GM20000 (cell line): ENCODE results near the gene GAB2.
"Not testable (repeated sequence)": the region's sequence is repeated elsewhere in the genome, so short reads cannot be mapped to it uniquely, and the experiment has no call there.

ENCODE experiments used
- DNase-seq: peaks from one replicate; pipeline ENCODE4 v3.0.0; 2012; ENCODE audit warnings: low spot score
- TF ChIP-seq, protein P1 (sequence below): IDR thresholded peaks from 2 replicates; pipeline ENCODE4 v1.5.1; 2012; ENCODE audit warnings: mild to moderate bottlenecking, control low read depth; ENCODE audit errors: extremely low read depth, missing control alignments

The GAB2 gene

DNA sequence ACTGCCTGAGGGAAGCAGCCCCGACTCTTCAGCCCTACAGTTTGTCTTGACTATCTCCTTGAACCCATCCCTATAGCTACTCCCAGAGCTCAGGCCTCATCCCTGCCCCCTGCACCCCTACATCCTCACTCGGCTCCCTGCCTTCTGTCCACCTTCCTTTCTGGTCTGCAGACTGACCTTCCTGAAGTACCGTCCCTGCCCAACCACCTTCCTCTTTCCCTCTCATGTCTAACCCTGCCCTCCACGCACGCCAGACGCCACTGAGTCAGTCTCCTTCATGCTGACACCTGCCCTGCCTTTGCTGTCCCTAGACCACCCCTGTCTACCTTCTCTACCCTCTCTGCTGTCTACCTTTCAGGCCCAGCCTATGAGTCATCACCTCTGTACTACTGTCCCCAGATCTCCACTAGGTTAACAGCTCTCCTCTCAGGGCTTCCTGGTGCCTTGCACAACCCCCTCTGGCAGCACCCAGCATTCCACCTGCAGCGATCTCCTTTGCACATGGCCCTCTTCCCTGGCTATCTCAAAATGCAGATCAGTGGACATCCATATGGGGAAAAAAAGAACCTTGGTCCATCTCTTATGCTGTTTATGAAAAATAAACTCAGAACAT, 238.1 kb downstream of the GAB2 start:
- DNase-seq = no peak
- TF ChIP-seq, protein P1, sequence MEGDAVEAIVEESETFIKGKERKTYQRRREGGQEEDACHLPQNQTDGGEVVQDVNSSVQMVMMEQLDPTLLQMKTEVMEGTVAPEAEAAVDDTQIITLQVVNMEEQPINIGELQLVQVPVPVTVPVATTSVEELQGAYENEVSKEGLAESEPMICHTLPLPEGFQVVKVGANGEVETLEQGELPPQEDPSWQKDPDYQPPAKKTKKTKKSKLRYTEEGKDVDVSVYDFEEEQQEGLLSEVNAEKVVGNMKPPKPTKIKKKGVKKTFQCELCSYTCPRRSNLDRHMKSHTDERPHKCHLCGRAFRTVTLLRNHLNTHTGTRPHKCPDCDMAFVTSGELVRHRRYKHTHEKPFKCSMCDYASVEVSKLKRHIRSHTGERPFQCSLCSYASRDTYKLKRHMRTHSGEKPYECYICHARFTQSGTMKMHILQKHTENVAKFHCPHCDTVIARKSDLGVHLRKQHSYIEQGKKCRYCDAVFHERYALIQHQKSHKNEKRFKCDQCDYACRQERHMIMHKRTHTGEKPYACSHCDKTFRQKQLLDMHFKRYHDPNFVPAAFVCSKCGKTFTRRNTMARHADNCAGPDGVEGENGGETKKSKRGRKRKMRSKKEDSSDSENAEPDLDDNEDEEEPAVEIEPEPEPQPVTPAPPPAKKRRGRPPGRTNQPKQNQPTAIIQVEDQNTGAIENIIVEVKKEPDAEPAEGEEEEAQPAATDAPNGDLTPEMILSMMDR = no peak

- TF ChIP-seq, protein P1 = no peak
- no peak for DNase-seq
These were observed 240.4 kb downstream of the GAB2 start for GRCh38 chr11:78177216-78177615.

DNA sequence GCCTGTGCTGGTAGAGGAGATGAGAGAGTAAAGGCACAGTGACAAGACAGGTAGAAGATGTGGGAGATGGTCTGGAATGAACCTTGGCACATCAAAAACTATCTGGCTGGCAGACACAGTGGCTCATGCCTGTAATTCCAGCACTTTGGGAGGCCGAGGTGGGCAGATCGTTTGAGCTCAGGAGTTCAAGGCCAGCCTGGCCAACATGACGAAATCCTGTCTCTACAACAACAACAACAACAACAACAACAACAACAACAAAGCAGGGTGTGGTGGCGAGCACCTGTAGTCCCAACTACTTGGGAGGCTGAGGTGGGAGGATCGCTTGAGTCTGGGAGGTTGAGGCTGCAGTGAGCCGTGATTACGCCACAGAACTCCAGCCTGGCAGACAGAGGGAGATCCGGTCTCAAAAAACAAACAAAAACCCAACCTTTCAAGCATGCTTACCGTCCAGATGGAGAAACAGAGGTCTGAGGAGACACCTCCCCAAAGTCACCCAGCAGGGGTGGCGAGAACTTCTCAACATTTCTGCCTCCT, 240.9 kb downstream of the GAB2 start:
- DNase-seq = no peak
- TF ChIP-seq, protein P1 = no peak

DNA sequence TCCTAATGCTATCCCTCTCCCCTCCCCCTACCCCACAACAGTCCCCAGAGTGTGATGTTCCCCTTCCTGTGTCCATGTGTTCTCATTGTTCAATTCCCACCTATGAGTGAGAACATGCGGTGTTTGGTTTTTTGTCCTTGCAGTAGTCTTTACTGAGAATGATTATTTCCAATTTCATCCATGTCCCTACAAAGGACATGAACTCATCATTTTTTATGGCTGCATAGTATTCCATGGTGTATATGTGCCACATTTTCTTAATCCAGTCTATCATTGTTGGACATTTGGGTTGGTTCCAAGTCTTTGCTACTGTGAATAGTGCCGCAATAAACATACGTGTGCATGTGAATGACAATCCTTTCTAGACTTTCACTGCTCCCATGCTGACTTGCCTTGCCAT, 241.8 kb downstream of the GAB2 start:
- not testable (repeated sequence) for DNase-seq

DNA sequence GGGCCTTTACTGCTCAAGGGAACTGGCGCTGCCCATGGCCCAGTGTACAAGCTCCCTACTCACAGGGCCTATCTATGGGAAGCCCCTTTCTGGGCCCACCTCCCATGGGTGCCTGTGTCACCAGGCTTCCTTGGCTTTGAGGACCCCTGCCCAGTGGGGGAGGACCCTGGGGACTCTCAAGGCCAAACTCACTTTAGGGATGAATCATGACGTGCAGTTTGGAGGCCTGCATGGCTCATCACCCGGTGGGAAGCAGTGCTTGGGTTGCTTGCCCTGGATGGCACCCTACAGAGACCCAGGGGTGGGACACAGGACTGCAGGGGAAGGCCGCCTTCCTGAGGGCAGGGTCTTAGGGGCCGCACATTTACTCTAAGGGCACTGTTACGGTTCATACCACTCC, 245.7 kb downstream of the GAB2 start:
- TF ChIP-seq, protein P1 = no peak
- DNase-seq = no peak

DNA sequence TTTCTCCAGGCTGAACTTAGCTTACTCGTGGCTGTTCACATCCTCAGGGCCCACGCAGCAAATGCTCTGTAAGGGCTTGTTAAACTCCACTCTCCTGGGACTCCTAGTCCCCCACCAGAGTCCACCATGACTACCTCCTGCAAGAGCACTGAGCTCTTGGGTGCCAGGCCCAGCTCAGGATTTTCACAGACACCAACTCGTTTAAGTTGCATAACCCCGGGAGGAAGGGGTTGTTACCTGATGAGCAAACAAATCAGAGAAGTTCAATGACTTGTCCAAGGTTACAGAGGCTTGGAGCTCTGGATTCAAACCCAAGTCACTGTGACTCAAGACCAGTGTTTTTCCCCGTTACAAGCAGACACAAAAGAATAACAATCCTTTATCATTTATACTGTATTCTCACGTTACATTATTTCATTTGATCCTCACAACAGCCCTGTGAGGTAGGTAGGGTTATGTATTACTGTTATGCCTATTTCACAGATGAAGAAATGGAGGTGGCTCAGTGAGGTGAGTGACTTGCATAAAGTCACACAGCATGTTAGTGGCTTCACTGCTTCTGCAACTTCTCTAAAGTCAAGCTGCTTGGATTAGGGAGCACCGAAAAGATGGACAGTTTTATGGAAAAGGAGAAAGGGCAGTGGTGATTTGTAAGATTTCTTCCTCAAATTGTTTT, 246.6 kb downstream of the GAB2 start:
- DNase-seq = no peak
- TF ChIP-seq, protein P1 = no peak

DNA sequence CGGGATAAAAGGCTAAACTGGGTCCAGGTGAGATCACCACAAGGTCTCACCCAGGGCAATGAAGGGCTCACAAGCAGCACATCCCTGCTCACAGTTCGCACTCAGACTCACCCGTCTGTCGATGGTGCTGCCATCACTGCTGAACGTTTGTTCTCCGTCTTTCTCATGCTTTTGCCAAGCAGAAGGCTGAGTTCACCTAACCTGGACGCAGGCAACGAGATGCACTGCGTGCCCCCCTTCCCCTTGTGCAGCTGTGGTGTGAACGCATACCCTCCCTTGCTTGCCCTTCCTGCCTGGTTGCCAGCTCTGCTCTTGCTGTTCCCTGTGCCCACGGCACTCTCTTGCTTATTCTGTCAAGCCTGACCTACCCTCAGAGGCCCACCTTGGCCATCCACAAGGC, 247.2 kb downstream of the GAB2 start:
- TF ChIP-seq, protein P1 = no peak
- DNase-seq = no peak
